GM18907 (cell line): ENCODE measurements around the gene COL8A1.

Experiments used
- ATAC-seq: cut with Tn5 transposase; IDR thresholded peaks from one replicate; pipeline ENCODE4 v1.9.1; 2021; ENCODE audit warnings: mild to moderate bottlenecking, moderate library complexity; ENCODE audit not compliant: unreplicated experiment

Gene COL8A1

DNA sequence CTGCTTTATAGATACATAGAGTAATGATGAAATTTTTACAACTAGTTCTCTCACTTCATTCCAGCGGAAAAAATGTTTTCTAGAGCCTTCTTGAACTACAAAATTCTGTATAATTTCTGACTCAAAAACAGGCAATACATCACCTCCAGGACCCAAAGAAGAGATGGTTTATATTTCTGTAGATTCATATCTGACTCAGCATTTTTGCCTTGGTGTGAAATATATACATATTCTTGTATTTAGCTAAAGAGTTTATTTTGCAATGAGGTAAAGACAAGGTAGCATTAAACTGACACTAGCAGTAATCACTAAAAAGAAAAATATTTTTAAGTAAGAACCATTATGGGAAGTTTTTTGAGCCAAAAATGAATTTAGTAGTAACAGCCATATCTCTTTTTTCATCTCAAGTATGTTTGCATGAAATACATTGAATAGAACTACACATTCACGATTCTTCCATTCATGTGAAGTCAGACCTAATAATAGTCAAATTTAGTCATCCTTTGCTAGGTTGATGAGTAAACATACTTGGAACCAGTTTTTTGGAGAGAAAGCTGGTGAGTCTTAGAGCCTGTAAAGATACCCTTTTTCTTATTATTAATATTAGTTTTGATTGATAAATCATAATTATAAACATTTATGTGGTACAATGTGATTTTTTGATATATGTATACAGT, 31.6 kb downstream of the COL8A1 start:
- ATAC-seq, result no peak

- ATAC-seq, result no peak
Observed at GRCh38 chr3:99670556-99670950, 32.2 kb downstream of the COL8A1 start.

GRCh38 chr3:99674086-99674789, 35.8 kb downstream of the COL8A1 start:
- ATAC-seq, result no peak

- no peak for ATAC-seq
Observed at GRCh38 chr3:99678023-99678422, 39.6 kb downstream of the COL8A1 start.

GRCh38 chr3:99678896-99679295, 40.5 kb downstream of the COL8A1 start:
- ATAC-seq, result no peak

DNA sequence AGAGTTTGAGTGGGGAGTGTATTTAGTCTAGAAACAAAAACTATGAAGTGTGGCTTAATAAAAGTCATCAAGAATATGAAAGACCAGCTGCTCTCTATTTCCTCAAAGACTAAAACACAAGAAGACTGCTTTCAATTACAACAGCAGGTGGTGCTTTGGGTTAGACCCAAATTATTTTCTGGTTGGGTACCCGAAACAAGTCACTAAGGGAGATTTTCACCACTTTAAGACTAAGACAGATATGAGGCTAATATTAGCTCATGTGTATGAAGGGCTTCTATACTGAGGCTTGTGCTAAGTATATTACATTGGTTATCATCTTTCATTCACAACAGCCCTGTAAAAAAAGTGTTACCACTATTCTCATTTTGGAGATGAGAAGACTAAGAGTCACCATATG, 43.1 kb downstream of the COL8A1 start:
- peak; percentile 79 for ATAC-seq

- no peak for ATAC-seq
Observed at GRCh38 chr3:99681976-99682375, 43.6 kb downstream of the COL8A1 start.

GRCh38 chr3:99683465-99683864, 45.1 kb downstream of the COL8A1 start:
- ATAC-seq, result no peak

DNA sequence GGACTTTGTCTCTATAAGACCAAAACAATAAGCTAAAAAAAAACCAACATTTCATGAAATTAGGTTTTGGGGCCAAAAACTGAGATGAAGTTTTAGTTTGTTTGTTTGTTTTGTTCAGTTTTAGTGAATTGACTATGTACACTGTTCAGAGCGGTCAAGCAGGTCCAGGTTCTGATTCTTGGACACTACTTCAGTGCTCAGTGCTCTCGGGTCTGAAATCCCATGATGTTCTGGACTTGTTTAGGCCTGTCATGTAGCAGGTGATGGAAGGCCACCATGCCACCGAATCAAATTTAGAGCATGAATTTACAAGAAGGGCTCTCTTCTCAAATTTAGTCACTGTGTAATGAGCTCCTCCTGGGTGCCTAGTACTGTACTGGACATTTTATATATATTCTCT, 45.5 kb downstream of the COL8A1 start:
- no peak for ATAC-seq

DNA sequence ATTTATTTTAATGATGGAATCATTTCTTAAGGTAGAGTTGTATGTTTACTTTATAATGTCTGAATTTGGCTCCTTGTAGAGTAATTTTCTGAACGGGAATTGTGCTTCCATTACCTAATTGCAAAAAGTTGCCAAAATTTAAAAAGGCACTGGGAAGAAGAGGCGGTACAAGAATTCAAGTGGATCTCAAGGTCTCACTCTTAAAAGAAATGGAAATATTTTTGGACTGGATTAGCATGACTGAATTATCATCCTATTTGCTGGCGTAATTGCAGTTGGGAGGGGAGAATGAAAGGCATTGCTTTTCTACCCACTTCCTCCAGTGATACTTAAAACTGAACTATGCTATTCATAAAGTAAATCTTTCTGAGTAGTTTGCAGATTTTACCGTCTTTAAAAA, 46.2 kb downstream of the COL8A1 start:
- no peak for ATAC-seq

- ATAC-seq, result no peak
Observed at GRCh38 chr3:99686469-99686868, 48.1 kb downstream of the COL8A1 start.

GRCh38 chr3:99686955-99687612, 48.7 kb downstream of the COL8A1 start:
- peak; percentile 68 for ATAC-seq

- no peak for ATAC-seq
Observed at GRCh38 chr3:99690761-99691369, 52.5 kb downstream of the COL8A1 start.

GRCh38 chr3:99693636-99694035, 55.2 kb downstream of the COL8A1 start:
- ATAC-seq, result no peak

- no peak for ATAC-seq
Observed at GRCh38 chr3:99696497-99696896, 58.1 kb downstream of the COL8A1 start.

DNA sequence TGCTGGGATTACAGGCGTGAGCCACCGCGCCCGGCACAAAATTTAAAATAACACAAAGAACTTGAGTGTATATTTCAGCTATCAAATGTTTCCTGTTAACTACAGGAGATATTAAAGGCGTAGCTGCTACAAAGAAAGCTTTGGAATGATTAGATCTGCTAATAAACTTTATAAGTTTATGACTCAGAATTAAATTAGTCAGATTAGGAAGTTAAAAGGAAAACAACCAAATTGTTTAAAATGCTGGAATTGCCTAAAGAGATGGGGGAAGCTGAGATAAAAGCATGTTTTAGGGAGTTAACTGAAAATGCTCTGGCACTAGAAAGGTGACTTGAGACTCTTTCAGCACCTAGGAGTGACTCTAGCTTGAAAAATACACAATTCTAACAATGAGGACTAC, 58.9 kb downstream of the COL8A1 start:
- ATAC-seq, result no peak

- no peak for ATAC-seq
Observed at GRCh38 chr3:99698932-99699331, 60.5 kb downstream of the COL8A1 start.

DNA sequence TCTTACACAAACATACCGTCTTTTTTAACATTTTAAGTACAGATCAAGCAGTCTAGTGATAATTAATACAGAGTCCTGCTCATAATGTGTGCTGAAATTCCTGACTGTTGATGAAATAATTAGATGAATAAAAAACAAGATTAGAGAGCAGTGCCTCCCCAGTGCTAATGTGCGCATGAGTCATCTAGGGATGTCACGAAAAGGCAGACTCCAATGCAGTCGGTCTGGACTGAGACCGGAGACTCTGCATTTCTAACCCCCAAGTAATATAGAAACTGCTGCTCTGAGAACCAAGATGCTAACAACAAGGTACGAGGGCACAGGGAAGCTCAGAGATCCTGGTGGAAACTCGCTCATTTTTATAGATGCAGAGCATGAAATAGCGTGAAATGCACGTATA, 61.4 kb downstream of the COL8A1 start:
- no peak for ATAC-seq

DNA sequence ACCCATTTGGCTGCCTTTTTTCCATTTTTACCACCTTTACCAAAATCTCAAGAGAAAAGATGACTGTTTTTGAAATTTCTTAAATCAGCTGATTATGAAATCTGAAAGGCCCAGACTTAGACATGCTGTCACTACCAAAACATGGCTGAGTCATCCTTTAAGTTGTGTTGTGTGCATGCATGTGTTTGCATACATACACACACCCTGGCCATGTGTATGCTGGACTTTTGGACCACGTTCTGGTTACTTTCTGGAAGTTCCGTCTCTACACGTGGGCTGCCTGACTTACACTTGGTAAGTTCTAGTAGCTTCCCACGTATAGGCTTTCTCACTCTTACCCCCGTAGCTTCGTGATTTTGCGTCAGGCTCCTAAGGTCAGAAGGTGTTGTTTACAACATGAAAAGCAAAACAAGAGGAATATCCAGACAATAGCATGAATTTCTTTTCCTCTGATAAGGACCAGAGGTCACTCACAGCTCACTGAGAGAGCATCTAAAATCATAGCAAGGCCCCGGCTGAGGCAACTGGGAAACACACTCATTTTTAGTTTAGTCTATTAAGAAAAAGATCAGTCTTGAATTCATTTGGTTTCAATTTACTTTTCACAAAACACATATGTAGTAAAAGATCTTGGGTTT, 62.4 kb downstream of the COL8A1 start:
- no peak for ATAC-seq

GRCh38 chr3:99702953-99703943, 64.9 kb downstream of the COL8A1 start:
- ATAC-seq, result no peak
